Fibroblast of skin of right quadriceps (primary cell): ENCODE measurements around the gene IP6K2.
"Not testable (repeated sequence)": the region's sequence is repeated elsewhere in the genome, so short reads cannot be mapped to it uniquely, and the experiment has no call there.

ENCODE experiments used
- DNase-seq: peaks from one replicate; pipeline ENCODE4 v3.0.0-alpha.2; 2013

IP6K2 gene

GRCh38 chr3:48727511-48727910 lies 10.5 kb upstream of the IP6K2 start:
- DNase-seq = no peak

DNA sequence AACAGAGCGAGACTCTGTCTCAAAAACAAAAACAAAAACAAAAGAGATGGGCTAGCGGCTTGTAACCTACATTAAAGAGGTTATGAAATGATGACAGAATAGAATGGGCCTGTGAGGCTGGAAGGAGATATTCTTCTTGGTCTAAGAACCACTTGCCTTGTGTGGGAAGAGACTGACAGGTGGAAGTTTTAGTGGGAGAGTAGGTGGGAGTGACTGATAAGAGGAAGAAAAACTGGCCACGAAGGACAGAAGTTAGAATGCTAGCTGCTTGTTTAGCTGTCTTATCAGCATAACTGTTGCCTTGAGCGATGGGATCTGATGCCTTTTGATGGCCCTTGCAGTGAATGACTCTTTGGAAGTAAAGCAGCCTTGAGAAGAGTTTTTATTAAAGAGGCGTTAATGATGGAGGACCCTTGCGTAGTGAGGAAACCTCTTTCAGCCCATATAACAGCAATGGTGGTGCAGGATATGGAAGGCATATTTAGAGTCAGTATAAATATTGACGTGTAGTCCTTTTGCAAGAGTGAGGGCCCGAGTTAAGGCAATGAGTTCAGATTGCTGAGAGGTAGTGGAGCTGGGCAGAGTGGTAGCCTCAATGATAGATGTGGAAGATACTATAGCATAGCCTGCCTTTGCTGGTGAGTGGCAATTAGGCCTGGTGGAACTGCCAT lies 8.3 kb upstream of the IP6K2 start:
- DNase-seq = not testable (repeated sequence)

GRCh38 chr3:48723725-48724124 lies 6.7 kb upstream of the IP6K2 start:
- no peak for DNase-seq

DNA sequence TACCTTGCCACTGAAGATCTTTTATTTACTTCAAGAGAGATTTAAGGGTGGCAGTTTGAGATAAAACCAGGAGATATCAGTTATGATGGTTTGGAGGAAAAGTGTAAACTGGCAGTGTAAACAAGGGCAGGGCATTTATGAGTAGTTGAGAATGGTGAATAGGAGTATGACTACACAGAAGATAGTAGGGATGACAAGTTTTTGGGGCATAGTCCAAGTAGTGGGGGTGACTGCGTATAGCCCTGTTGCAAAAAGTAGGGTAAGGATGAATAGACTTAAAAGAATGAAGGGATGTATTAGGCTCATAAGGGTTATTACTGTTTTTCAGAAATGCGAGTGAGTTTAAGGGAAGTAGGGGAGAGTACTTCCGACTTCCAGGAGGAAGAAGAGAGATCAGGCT lies 6.3 kb upstream of the IP6K2 start:
- not testable (repeated sequence) for DNase-seq

GRCh38 chr3:48716508-48716981 lies 476 bp downstream of the IP6K2 start:
- no peak for DNase-seq

DNA sequence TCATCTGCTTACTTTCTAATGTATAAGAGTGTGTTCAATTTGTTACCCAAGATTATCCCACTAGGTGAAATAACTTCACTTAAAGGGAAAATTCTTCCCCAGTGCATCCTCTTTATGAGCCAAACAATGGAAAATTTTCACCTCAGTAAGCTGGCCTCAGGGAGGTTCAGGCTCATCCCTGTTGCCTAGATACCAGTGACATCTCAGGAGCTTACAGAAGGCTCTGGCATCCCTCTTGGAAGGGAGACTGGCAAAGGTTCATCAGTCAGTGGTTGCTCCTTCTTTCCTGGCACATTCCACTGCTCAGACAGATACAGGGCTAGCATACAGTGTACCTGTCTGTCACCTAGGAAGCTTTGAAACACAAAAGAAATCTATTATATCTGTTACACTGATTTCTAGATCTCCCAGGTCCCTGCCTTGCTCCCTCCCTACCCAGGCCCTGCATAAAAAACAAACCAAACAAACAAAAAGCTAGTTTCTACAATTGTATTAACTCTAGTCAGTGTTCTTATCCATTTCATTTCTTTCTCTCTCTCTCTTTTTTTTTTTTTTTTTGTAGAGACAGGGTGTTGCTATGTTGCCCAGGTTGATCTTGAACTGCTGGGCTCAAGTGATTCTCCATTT lies 1.7 kb downstream of the IP6K2 start:
- peak; percentile 20 for DNase-seq

GRCh38 chr3:48711727-48712126 lies 5.3 kb downstream of the IP6K2 start:
- no peak for DNase-seq

DNA sequence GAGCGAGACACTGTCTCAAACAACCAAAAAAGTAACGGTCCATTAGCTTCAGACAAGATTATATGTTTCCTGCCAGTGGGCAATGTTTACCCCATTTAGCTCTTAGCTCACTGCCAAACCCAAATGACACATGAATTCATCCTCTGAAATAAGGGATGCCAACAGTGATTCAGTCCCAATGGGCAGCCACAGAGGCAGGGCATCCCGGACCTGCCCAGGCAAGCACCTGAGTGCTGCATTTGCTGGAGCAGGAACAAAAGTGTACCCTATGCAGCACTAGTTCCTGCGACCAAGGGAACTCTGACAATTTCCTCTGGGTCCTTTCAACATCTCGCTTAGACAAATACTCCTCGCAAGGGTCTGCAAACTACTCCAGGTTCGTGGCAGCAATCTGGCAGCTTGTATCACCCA lies 8.0 kb downstream of the IP6K2 start:
- DNase-seq = no peak

DNA sequence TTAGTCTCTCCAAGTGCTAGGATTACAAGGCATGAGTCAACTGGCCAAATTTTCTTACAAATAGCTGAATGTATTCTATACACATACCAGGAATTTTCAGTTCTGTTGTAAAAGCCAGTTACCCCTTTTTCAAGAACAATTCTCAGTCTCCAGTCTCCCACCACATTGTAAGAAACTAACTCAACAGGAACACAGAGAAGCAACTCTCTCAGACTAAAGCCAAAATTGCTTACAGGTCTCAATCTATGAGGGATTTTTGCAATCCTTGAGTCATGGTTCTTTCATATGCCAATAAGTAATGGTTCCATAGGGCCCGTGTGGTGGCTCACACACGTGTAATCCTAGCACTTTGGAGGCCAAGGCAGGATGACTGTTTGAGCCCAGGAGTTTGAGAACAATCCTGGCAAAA lies 8.5 kb downstream of the IP6K2 start:
- DNase-seq = peak; percentile 25

DNA sequence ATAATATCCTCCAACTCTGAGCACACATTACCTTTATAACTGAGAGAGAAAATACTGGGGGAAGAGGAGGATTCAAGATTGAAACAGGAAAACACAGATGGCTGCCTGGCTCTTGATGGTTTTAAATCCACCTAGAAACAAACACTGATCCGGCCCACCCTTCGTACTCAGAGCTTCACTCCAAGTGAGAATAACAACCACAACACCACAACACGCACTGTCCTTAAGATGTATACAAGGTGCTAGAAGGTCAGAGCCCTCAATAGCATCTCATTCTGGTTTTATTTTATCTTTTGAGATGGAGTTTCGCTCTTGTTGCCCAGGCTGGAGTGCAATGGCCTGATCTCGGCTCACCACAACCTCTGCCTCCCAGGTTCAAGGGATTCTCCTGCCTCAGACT lies 9.9 kb downstream of the IP6K2 start:
- no peak for DNase-seq

DNA sequence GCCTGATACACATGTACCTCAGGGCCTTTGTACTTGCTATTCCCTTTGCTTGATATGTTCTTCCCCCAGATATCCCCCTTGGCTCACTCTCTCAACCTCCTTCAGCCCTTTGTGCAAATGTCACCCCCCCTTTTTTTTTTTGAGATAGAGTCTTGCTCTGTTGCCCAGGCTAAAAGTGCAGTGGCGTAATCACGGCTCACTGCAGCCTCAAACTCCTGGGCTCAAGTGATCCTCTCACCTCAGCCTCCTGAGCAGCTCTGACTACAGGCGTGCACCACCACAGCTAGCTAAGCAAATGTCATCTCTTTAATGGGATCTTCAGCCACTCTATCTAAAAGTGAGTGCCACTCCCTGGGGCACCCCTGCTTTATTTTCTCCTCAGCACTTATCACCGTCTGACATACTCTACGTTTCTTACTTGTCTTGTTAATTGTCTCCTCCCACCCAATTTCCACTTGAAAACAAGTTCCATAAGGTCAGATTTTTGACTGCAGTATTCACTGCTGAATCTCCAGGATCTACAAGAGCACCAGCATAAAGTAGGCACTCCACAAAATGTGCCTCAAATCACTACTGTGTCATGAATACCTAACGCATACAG lies 14.6 kb downstream of the IP6K2 start:
- no peak for DNase-seq

DNA sequence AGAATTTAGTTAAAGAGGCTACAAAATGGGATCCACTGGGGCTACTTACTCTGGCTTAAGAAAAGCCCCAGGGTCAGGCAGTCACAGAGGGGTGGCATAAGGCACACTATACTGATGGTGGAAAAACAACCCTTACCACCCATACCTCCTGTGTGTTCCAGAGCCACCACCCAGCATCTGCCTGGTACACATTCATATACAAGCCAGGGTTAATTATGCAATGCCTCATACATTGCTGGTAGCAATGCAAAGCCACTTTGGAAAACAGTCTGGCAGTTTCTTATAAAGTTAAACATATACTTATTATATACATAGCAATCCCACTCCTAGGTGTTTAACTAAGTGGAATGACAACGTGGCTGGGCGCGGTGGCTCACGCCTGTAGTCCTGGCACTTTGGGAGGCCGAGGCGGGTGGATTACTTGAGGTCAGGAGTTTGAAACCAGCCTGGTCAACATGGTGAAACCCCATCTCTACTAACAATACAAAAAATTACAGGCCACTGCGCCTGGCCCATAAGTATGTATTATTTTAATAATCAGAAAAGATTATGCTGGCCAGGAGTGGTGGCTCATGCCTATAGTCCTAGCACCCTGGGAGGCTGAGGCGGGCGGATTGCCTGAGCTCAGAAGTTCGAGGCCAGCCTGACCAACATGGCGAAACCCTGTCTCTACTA lies 16.2 kb downstream of the IP6K2 start:
- no peak for DNase-seq

DNA sequence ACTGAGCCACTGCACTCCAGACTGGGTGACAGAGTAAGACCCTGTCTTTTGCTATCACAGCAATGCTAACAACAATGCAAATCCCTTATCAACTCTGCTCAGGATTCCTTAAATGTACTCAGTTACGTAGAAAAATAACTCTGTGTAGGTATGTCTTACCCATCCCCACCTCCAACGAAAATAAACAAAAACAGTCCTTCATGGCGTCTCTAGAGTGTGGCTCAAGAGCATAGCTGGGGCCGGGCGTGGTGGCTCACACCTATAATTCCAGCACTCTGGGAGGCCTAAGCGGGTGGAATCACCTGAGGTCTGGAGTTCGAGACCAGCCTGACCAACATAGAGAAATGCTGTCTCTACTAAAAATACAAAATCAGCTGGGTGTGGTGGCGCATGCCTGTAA lies 18.1 kb downstream of the IP6K2 start:
- no peak for DNase-seq

DNA sequence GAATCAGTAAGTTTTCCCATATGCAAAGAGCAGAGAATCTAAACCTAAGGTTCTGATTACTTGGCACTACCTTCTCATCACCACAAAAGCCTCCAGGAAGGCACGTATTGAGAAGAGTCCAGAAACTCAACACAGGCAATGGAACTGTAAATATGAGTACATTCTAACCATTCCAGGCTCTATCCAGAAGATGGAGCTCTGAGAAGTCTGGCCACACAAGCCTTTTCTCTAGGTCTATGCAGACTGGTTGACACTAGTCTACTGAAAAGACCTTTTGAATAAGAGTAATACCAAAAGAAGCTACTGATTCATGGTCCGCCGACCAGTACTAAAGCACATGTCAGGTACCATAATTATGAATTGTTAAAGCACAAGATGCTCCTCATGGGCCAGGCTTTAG lies 19.1 kb downstream of the IP6K2 start:
- no peak for DNase-seq

GRCh38 chr3:48696601-48697000 lies 20.4 kb downstream of the IP6K2 start:
- no peak for DNase-seq

- DNase-seq = no peak
These were observed 20.9 kb downstream of the IP6K2 start for GRCh38 chr3:48696156-48696555.

DNA sequence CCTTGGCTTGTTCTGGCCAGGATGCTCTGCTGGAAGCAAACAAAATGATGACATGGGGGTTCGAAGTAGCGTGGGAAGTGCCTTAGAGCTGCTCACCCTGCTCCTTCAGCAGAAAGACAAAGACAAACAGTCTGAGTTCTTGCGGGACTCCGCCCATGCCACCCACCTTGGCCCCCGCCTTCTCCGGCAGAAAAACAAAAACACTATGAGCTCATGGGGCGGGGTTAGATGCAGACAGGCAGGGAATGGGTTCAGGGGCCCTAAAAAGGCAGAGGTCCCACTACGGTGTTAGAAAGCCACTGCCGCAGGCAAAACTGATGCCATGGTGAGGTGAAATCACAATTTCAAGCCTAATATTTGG lies 21.6 kb downstream of the IP6K2 start:
- DNase-seq = no peak

DNA sequence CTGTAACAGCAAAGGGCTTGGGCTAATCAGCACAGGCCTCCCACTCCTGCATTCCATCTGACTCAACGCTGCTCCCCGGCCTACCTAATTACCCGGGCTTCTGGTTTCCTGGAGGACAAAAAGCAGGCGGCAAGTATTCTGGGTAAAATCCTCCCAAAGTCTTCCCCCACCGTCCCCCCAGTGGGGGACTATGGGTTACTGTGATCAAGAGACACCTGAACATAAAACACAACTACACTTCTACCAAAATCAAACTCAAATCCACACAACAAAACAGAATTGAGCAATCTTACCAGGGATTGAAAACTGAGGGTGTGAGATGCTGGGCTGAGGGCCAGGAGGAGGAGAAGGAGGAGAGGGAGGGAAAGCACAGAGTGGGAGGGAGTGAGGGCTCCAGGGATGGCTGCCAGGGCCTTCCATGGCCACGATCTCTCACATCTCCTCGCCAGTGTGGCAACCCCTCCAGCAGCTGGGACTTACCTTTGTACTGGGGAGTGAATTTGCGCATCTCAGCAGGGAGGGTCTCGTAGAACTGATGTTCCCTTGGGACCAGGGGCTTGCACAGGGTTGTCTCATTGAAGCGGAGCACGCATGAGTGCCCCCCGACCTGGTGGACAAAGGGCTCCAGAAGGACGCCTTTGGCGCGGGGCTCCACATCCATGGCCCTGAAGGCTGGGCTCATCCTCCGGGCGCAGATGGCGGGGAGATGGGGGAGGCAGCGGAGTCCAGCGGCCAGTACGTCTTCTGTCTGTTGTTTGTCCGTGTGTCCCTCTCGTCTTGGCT lies 22.2 kb downstream of the IP6K2 start:
- peak; percentile 85 for DNase-seq

GRCh38 chr3:48693826-48694225 lies 23.2 kb downstream of the IP6K2 start:
- DNase-seq = no peak

- DNase-seq = no peak
These were observed 24.5 kb downstream of the IP6K2 start for GRCh38 chr3:48692551-48692950.

- DNase-seq = no peak
These were observed 26.1 kb downstream of the IP6K2 start for GRCh38 chr3:48690846-48691458.

DNA sequence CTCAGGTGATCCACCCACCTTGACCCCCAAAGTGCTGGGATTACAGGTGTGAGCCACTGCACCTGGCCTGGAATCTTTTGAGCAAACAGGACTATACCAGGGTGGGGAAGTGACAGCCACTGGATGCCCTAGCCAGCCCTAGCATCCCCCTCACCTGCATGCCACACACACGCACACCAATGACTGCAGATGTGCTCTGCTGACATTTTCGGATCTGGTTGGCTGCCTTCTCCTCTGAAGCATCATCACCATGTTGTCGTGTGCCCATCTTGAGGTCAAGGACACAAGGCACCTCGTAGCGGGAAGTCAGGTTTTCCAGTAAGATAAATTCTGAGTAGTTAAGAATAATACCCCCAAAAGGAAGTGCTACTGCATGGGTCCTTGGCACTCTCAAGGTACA lies 27.6 kb downstream of the IP6K2 start:
- DNase-seq = no peak

- no peak for DNase-seq
These were observed 28.3 kb downstream of the IP6K2 start for GRCh38 chr3:48688737-48689075.
